HL-60/S4 (cell line): ENCODE measurements around the gene KSR2.
"Not testable (repeated sequence)": the region's sequence is repeated elsewhere in the genome, so short reads cannot be mapped to it uniquely, and the experiment has no call there.

Source experiments
- in situ Hi-C: fragments of 300-500 bp; cut with MboI; formaldehyde crosslinking; loops from 2 replicates; pipeline ENCODE4 v1.14.3; 2022; ENCODE audit warnings: low sequenced_read_pairs

The KSR2 gene

GRCh38 chr12:117892441-117892840 lies 76.3 kb downstream of the KSR2 start:
- in situ Hi-C loops: no loop called here

GRCh38 chr12:117891265-117891664 lies 77.5 kb downstream of the KSR2 start:
- in situ Hi-C loops: not testable (repeated sequence)

GRCh38 chr12:117890644-117891043 lies 78.1 kb downstream of the KSR2 start:
- in situ Hi-C loops: no loop called here

GRCh38 chr12:117890137-117890536 lies 78.7 kb downstream of the KSR2 start:
- in situ Hi-C loops: no loop called here

GRCh38 chr12:117889098-117889497 lies 79.7 kb downstream of the KSR2 start:
- in situ Hi-C loops: no loop called here

- in situ Hi-C loops: no loop called here
These were observed 83.6 kb downstream of the KSR2 start for GRCh38 chr12:117885211-117885610.

GRCh38 chr12:117884161-117884560 lies 84.6 kb downstream of the KSR2 start:
- in situ Hi-C loops: no loop called here

GRCh38 chr12:117882603-117883184 lies 86.1 kb downstream of the KSR2 start:
- in situ Hi-C loops: no loop called here

GRCh38 chr12:117882181-117882580 lies 86.6 kb downstream of the KSR2 start:
- in situ Hi-C loops: no loop called here

GRCh38 chr12:117881517-117881916 lies 87.3 kb downstream of the KSR2 start:
- in situ Hi-C loops: no loop called here

GRCh38 chr12:117878605-117879004 lies 90.2 kb downstream of the KSR2 start:
- in situ Hi-C loops: loop anchor here (10.0 kb wide), 1 partner anchor 496 kb away; the partner anchor contains the start of genes SUDS3 and TAOK3

GRCh38 chr12:117876436-117876816 lies 92.4 kb downstream of the KSR2 start:
- in situ Hi-C loops: loop anchor here (10.0 kb wide), 1 partner anchor 498 kb away; the partner anchor contains the start of genes SUDS3 and TAOK3

GRCh38 chr12:117875744-117876435 lies 92.9 kb downstream of the KSR2 start:
- in situ Hi-C loops: loop anchor here (10.0 kb wide), 1 partner anchor 499 kb away; the partner anchor contains the start of genes SUDS3 and TAOK3

GRCh38 chr12:117874842-117875434 lies 93.9 kb downstream of the KSR2 start:
- in situ Hi-C loops: loop anchor here (10.0 kb wide), 1 partner anchor 500 kb away; the partner anchor contains the start of genes SUDS3 and TAOK3

- in situ Hi-C loops: loop anchor here (10.0 kb wide), 1 partner anchor 501 kb away; the partner anchor contains the start of genes SUDS3 and TAOK3
These were observed 94.6 kb downstream of the KSR2 start for GRCh38 chr12:117874198-117874597.

- in situ Hi-C loops: loop anchor here (10.0 kb wide), 1 partner anchor 502 kb away; the partner anchor contains the start of genes SUDS3 and TAOK3
These were observed 96.1 kb downstream of the KSR2 start for GRCh38 chr12:117872546-117873169.

- in situ Hi-C loops: no loop called here
These were observed 99.2 kb downstream of the KSR2 start for GRCh38 chr12:117869551-117869950.

GRCh38 chr12:117867348-117867747 lies 101.4 kb downstream of the KSR2 start:
- in situ Hi-C loops: no loop called here

GRCh38 chr12:117865505-117865904 lies 103.3 kb downstream of the KSR2 start:
- in situ Hi-C loops: no loop called here

GRCh38 chr12:117863002-117863709 lies 105.6 kb downstream of the KSR2 start:
- in situ Hi-C loops: no loop called here

GRCh38 chr12:117861691-117862090 lies 107.1 kb downstream of the KSR2 start:
- in situ Hi-C loops: no loop called here
